ENCODE measurements around the gene NTMT2.

Gene NTMT2

DNA sequence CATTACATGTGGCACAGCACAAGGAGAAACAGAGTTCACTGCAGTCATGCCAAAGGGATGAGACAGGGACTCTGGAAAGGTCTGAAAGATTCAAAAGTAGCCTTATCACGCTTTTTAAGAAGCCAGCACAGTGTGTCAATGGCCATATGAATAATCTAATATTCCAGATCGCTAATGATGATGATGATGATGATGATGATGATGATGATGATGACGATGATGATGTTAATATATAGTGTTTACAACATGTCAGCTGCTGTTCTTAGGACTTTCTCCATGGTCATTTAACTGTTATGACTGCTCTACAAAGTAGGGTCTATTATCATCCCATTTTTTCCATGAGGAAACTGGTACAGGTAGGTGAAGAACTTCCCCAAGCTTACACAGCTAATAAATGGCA, 64.4 kb downstream of the NTMT2 start:
- no peak for DNase-seq (ENCODE audit: low read depth)

- DNase-seq (ENCODE audit: low read depth), result no peak
These were observed 67.8 kb downstream of the NTMT2 start for GRCh38 chr1:170213596-170213995.

GRCh38 chr1:170214117-170215032, 68.6 kb downstream of the NTMT2 start:
- DNase-seq (ENCODE audit: low read depth), result no peak

DNA sequence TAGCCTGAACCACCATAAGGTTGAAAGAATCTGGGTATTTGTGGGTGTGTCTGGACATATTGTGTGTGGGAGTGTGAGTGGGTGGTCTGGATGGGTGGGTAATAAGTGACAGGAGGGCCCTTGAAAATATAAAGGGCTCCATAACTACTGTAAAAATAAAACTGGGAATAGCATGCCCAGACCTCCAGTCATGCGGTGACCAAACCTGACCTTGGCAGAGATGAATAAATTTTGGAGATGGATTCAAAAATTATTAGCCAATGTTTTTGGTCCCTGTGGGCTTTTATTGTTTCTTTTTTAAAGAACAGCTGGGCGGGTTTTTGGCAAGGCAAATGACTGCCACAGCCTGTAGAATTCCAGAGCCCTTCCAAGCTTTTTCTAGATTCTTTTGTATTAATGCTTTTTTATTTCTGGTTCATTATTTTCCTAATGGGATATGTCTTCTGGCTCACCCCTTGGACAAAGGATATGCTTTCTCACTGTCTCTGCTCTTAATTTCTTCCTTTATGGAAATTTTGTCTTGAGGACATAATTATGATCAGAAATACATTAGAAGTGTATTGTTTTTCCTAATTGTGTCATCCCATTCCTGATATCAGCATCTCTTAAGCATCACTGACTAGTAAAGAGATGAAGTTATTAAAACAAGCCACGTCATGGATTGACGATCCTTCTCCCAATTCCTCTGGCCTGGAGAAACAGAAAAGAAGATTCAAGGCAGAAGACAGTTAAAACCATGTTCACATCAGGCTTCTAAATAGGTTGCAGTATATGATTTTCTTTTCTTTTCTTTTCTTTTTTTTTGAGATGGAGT, 69.5 kb downstream of the NTMT2 start:
- DNase-seq (ENCODE audit: low read depth), result no peak

- DNase-seq (ENCODE audit: low read depth), result no peak
These were observed 71.9 kb downstream of the NTMT2 start for GRCh38 chr1:170217517-170218256.

DNA sequence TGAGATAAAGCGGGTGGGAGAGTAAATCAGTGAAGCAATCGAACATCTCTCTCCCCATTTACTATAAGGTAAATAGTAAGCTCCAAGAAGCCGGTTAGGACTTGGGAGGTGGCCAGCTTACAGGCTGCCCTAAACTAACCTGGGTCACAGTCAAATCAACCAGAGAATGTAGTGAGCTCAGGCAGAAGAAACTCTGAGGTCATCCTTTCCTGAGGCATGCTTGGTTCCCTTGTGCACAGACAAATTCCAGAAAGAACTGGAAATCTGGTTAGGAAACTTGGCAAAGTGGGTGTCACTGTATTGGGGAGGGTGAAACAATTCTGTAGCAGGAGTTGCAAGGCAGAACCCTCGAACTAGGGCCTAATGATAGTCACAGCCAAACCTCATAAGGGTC, 72.5 kb downstream of the NTMT2 start:
- no peak for DNase-seq (ENCODE audit: low read depth)
